ENCODE results near the gene MRFAP1L1.

GRCh38 chr4:6699903-6700302 lies 9.8 kb downstream of the MRFAP1L1 start:
- TF ChIP-seq POLR2A (IDR thresholded peaks at IDR 0.05) (no peak), CTCF (IDR thresholded peaks at IDR 0.05) (no peak)

Data from uterus (tissue), 2 donors.